C1 segment of cervical spinal cord (tissue), 14 donors: Measurements from ENCODE around the gene NOS1.
A peak's percentile ranks its signal among the peaks of the same experiment; 100 is the strongest.
"Not testable (repeated sequence)": the region's sequence is repeated elsewhere in the genome, so short reads cannot be mapped to it uniquely, and the experiment has no call there.

Source experiments
- DNase-seq, 14 donors: peaks; one replicate each; lab custom pipeline; 2025; lab: John Stamatoyannopoulos, UW

NOS1 gene

GRCh38 chr12:117272690-117273089 lies 88.7 kb downstream of the NOS1 start:
- DNase-seq = no peak

- no peak for DNase-seq
These were observed 98.7 kb downstream of the NOS1 start for GRCh38 chr12:117262749-117263148.

DNA sequence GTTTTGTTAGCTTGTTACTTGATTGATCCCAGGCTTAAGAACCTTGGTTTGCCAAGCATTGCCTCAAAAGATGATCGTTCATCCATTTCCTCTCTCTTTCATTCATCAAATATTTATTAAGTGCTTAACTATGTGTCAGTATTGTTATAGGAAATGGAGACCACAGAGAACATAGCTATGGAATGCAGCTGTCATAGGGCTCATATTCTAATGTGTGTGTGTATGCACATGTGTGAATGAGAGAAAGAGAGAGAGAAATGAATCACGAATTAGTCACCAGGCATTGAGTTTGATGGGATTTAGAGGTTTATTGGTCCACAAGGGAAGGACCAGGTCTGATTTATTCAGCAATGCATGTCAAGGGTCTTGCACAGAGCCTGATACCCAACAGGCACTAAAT lies 100.2 kb downstream of the NOS1 start:
- DNase-seq = no peak

DNA sequence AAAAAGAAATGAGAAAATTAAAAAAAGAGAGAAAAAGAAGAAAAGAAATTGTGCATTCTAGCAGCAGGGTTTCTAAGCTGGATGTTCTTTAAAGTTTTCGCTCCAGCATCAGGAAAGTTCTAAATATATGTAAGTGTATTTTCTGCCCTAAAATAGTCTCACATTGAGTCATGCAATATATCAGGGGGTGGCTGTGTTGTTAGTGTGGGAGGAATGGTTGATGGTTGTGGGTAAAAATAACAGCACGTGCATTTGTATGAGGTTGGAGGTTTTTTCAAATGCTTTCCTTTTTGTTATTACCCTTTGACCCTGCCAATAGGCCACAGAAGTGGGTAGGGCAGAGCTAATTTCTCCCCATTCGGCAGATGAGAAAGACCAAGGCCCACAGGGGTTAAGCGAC lies 106.0 kb downstream of the NOS1 start:
- DNase-seq = no peak

GRCh38 chr12:117243488-117243887 lies 117.9 kb downstream of the NOS1 start:
- no peak for DNase-seq

DNA sequence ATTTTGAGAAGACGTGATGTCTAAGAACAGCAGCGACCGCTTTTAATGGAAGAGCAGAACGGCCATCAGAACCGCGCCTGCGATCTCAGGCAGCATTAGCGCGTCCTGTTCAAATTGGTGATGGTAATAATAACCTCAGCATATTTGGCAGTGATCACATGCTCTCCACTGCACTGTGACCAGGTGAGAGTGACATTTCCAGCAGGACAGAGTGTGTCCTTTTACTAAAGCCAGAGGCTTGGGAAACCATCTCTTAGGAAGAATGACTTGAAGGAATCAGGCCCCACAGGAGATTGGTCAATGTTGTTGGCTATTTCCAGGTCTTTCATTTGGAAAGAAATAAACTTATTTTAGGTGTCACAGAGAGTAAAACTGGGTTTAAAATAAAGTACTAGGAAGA lies 119.7 kb downstream of the NOS1 start:
- no peak for DNase-seq

DNA sequence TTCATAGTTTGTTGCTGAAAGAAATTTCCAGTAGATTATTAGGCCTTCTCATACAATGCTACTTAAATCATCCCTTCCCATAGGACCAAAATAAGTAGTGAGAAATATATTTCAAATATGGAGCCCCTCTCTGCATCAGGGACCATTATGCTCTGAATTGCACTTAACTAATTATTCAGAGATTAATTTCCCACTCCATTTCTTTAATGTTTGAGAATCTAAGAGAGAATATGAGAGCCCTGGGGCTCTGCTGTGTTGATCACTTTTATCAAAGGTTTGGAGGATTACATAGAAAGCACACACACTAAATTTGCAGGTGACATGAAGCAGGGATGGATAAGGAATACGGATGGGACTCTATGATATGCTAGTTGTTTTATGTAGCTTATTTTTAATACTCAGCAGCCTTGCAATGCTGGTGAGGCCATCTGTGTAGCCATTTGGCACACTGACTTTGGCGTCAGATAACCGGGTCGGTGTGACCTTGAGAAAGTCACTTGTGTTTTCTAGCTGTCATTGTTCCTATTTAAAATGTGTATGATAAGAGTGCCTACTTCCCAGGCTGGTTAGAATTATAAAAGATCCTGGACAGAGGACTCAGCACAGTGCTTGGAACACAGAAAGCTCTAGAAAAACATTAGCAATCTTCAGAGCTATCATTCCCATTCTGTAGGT lies 121.2 kb downstream of the NOS1 start:
- no peak for DNase-seq

GRCh38 chr12:117236456-117237001 lies 124.9 kb downstream of the NOS1 start:
- peak in 13 of 14 donors; percentile 6 to 76 (median 38) for DNase-seq

DNA sequence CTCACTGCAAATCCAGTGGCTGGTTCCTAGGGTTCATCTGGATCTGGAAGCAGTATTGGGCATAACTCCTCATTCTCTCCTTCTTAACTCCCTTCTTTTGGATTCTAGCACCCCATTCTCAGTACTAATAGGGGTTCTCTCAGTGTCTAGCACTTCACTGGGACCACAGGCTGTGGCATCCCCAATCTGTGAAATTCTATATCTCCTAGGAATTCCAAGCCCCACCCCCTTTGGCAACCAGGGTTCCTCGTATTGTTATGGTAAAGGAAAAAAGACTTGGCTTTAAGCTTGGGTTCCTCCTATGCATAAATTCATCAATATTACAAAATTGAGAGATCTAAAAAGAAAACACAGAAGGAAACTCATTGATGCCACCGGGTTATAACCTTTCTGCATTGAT lies 126.2 kb downstream of the NOS1 start:
- no peak for DNase-seq

DNA sequence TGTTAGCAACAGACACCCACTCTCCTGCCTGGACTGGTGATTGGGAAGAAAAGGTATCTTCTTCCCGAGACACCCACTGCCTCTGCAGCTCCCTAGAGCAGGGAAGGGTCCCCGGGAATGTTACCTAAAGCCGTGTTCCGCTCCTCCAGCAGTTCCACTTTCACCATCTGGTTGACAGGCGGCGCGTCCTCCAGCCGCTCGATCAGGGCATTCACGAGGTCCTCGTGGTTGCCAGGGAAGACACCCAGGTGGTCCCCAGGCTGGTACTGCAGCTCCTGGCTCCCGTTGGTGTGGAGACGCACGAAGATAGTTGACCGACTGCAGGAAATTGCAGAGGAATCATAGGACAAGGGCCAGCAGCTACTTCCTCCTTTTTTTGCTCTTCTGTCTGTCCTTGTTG lies 127.0 kb downstream of the NOS1 start:
- no peak for DNase-seq

DNA sequence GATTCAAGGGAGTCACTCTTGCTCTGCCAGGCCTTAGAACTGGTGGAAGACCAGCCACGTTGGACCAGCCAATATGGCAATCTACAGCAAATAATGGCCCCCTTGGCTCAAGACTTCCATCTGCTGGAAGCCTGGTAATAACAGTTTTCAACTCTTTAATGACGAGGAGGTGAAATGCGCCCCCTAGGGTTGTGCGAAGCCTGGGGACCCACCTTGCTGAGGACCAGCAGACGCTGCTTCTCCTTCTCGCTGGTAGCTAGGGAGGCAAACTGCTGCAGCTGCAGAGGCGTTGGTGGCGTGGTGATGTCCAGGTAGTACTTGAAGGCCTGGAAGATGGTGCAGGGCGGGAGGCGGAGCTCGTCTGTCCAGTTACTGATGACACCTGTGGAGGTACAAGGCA lies 129.7 kb downstream of the NOS1 start:
- no peak for DNase-seq

DNA sequence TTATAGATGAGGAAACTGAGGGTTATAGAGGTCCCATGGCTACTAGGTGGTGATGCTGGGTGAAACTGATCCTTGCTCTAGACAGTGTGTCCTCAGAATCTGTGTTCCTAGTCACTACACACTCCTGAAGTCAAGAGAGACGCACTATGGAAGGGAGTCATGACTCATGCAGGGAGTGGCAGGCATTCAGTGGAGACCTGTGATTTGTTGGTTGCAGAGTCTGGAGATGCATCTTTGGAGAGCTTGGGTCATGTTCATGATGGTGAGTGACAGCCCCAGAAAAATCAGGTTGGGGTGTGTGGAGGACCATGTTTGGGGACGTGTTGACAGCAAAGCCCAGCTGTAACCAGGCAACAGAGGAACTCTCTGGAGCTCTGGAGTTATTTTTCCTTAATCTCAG lies 133.2 kb downstream of the NOS1 start:
- no peak for DNase-seq

- no peak for DNase-seq
These were observed 134.3 kb downstream of the NOS1 start for GRCh38 chr12:117227000-117227653.

GRCh38 chr12:117226505-117226904 lies 134.9 kb downstream of the NOS1 start:
- no peak for DNase-seq

GRCh38 chr12:117225179-117225578 lies 136.2 kb downstream of the NOS1 start:
- DNase-seq = no peak

- not testable (repeated sequence) for DNase-seq
These were observed 140.5 kb downstream of the NOS1 start for GRCh38 chr12:117220947-117221346.

- no peak for DNase-seq
These were observed 143.3 kb downstream of the NOS1 start for GRCh38 chr12:117218149-117218548.

DNA sequence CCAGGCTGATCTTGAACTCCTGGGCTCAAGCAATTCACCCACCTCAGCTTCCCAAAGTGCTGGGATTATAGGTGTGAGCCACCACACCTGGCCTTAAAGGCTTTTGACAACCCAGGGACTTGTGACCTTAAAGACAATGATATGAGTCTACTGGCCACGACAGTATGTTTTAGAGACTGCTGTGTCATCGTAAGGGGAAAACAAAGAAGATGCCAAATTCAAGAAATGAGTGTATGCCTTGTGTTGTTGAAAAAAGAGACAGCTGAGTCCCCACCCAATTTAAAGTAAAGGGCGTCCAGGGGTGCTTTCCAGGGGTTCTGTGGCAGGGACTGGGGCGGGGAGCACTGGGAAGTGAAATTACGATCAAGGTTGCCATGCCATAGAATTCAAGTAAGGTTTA lies 144.7 kb downstream of the NOS1 start:
- DNase-seq = no peak

DNA sequence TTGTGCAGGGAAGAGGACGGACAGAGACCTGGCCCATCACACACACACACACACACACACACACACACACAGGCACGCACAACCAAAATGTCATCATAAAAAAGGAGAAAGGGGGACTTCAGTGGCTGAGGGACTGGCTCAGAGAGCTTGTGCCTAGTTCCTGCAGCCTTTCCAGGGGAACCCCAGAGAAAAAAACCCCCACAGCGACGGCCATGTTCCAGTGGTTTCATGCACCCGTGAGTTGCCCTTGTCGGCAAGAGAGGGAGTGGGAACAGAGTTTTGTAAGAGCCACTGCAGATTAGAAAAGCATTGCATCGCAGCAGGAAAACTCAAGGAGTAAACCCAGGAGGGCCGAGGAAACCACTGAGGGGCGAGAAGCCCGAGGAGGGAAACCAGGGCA lies 146.6 kb downstream of the NOS1 start:
- no peak for DNase-seq

DNA sequence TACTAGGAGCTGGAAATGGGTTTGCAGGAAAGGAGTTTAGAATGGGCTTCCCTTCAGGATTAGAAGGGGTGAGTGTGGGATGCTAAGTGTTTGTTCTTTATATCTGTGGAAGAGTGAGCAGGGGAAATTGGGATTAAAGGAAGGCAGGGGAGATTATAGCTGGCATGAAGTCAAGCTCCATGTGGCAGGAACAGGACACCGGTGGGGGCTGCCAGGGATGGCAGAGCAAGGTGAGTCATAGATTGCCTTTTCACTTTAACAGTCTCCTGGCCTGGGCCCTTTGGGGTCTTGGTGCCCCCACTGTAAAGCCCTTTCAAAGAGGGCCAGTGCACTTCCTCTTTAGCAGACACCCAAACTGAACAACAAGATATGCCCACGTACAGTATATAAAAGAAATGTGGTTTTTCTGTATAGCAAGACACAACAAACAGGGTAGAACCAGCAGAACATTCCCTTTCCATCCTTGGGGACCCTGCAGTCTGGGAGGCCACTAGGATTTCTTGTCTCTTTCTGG lies 148.1 kb downstream of the NOS1 start:
- DNase-seq = no peak

DNA sequence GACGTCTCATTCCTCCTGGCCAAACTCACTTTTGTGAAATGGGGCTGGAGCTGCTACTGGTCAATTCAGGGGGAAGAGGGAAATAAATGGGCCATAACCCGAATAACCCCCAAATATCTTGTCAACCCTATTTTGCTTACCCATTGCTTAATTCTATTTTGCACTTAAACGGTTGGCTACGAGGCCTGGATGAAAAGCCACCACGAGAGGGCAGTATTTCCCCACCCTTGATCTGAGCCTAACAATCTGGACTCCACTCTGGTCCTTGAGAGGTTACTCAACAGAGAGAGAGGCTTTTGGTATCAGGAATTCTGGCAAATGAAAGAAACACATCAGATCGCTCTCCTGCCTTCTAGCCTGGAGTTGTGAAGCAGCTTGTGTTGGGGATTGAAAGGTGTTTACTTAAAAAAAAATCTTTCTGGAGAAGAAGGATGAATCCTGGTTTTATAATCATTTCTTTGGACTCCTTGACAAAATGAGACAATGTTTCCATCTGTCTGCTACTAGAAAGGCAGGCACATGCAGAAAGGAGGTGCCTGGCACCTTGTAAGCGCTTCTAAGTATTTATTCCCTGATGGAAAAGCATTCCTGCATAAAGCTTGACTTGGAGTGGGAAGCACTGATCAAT lies 148.7 kb downstream of the NOS1 start:
- DNase-seq = peak in 12 of 14 donors; percentile 4 to 69 (median 26)

GRCh38 chr12:117210266-117210918 lies 151.0 kb downstream of the NOS1 start:
- no peak for DNase-seq
